SK-N-SH (cell line): ENCODE measurements around the gene CAND1. TPM values are rescaled to one million over a fixed set of nuclear protein-coding genes. Genes with fewer than 3 reads are reported as not detected.

ENCODE experiments used
- CTCF ChIA-PET: fragments of 300-600, 350-600 bp; formaldehyde crosslinking; extraction: SDS; loops from one replicate; lab custom pipeline; 2021; lab: Yijun Ruan, JAX
- POLR2A ChIA-PET: fragments of 350-600 bp; sonication (Branson Sonifier 250); formaldehyde crosslinking; extraction: SDS; loops from one replicate; lab custom pipeline; 2020; ENCODE audit warnings: antibody characterized with exemption, inconsistent platforms; lab: Yijun Ruan, JAX
- DNase-seq: peaks from one replicate; pipeline ENCODE4 v3.0.0; 2012
- H2AFZ ChIP-seq: fragments of 200-600 bp; sonication (generic); 2 replicates; pipeline ENCODE4 v1.8.1; 2016; ENCODE audit warnings: antibody characterized with exemption, mild to moderate bottlenecking, low read depth
- H3F3A ChIP-seq: fragments of 200-600 bp; sonication (generic); replicated peaks from 2 replicates; pipeline ENCODE3; 2016; ENCODE audit warnings: antibody characterized with exemption, mild to moderate bottlenecking; ENCODE audit not compliant: insufficient read depth
- H3K27ac ChIP-seq, 2 experiments: fragments of 200-500 bp in 1 of 2; fragments of 200-600 bp in 1 of 2; sonication (Bioruptor generic) in 1 of 2; sonication (generic), shearing (Covaris generic) in 1 of 2; 2 replicates each; pipeline versions ENCODE4 v1.5.1 to v1.6.1; 2014 to 2016; ENCODE audit warnings: low read depth in 2 of 2, inconsistent platforms in 1 of 2, low read length in 1 of 2, mild to moderate bottlenecking in 1 of 2, mixed read lengths in 1 of 2
- H3K27me3 ChIP-seq: fragments of 200-600 bp; sonication (generic), shearing (Covaris generic); 2 replicates; pipeline ENCODE4 v1.6.1; 2016; ENCODE audit warnings: mixed run types; ENCODE audit not compliant: insufficient read depth
- H3K36me3 ChIP-seq, 2 experiments: fragments of 200-500 bp in 1 of 2; fragments of 200-600 bp in 1 of 2; sonication (Bioruptor generic) in 1 of 2; sonication (generic) in 1 of 2; replicated peaks in 1 of 2; 2 replicates each; pipeline versions ENCODE3 to v1.5.1; 2014 to 2016; ENCODE audit warnings: low read length in 1 of 2, mild to moderate bottlenecking in 1 of 2; ENCODE audit not compliant: insufficient read depth in 2 of 2, control insufficient read depth in 1 of 2
- H3K4me1 ChIP-seq, 2 experiments: fragments of 200-500 bp in 1 of 2; fragments of 200-600 bp in 1 of 2; sonication (Bioruptor generic) in 1 of 2; sonication (generic), shearing (Covaris generic) in 1 of 2; 2 replicates each; pipeline versions ENCODE4 v1.5.1 to v1.6.1; 2014 to 2016; ENCODE audit warnings: low read depth in 1 of 2, low read length in 1 of 2, mixed run types in 1 of 2; ENCODE audit not compliant: insufficient read depth in 2 of 2, control insufficient read depth in 1 of 2
- H3K4me2 ChIP-seq: fragments of 200-600 bp; sonication (generic), shearing (Covaris generic); 2 replicates; pipeline ENCODE4 v1.6.1; 2017; ENCODE audit warnings: mixed run types
- H3K4me3 ChIP-seq, 2 experiments: fragments of 200-500 bp in 1 of 2; fragments of 200-600 bp in 1 of 2; sonication (Bioruptor generic) in 1 of 2; sonication (generic), shearing (Covaris generic) in 1 of 2; 2 replicates each; pipeline versions ENCODE4 v1.5.1 to v1.8.1; 2014 to 2016; ENCODE audit warnings: low read depth in 2 of 2, inconsistent platforms in 1 of 2, low read length in 1 of 2, mild to moderate bottlenecking in 1 of 2, mixed read lengths in 1 of 2, moderate library complexity in 1 of 2
- H3K79me2 ChIP-seq: fragments of 200-600 bp; sonication (generic); 2 replicates; pipeline ENCODE4 v1.8.1; 2017; ENCODE audit warnings: mild to moderate bottlenecking; ENCODE audit not compliant: insufficient read depth
- H3K9ac ChIP-seq: fragments of 200-600 bp; sonication (generic); 2 replicates; pipeline ENCODE4 v1.6.1; 2017; ENCODE audit warnings: mixed run types
- H3K9me2 ChIP-seq: fragments of 200-600 bp; sonication (generic); 2 replicates; pipeline ENCODE4 v1.6.1; 2017; ENCODE audit warnings: mixed run types
- H3K9me3 ChIP-seq: fragments of 200-600 bp; sonication (generic); 2 replicates; pipeline ENCODE4 v1.6.1; 2017; ENCODE audit warnings: mixed run types, mild to moderate bottlenecking, moderate library complexity
- H4K20me1 ChIP-seq: fragments of 200-600 bp; sonication (generic); 2 replicates; pipeline ENCODE4 v1.6.1; 2017; ENCODE audit warnings: mild to moderate bottlenecking, mixed run types; ENCODE audit not compliant: insufficient read depth
- SMC3 ChIP-seq: IDR thresholded peaks from 2 replicates; pipeline ENCODE4 v1.6.1; 2012; ENCODE audit warnings: low read depth, low read length, improper control_type of control experiment
- WGBS: methylation state at CpG from one replicate; pipeline ENCODE4 v1.1.6; 2017; ENCODE audit warnings: low lambda C conversion rate; 5-methylcytosine and 5-hydroxymethylcytosine counted together
- polyA plus RNA-seq, 3 experiments: library from polyadenylated mRNA; depleted of rRNA; stranded (reverse); fragments of >200 nt; gene quantifications; 2 replicates each; pipeline ENCODE4 v1.2.3, GENCODE V29; 2012

The CAND1 gene
- polyA plus RNA-seq, 1 of the 3 experiments (the other 2 are of a cell fraction): 17.4 TPM

- H3K27me3 ChIP-seq: no peaks in the 10 kb centered on the region
Measured at GRCh38 chr12:67367843-67368242, 98.7 kb downstream of the CAND1 start.

More at GRCh38 chr12:67367843-67368242, 98.7 kb downstream of the CAND1 start:
- Histone ChIP-seq H3F3A (no peaks in the 10 kb centered on the region), H3K4me1 (no peaks in the 10 kb centered on the region), H3K9ac (no peak overlapping the region), H3K4me3 (no peak overlapping the region), H4K20me1 (no peaks in the 10 kb centered on the region), H3K9me3 (peaks cover 4% of the 10 kb centered on the region; the same call in 1 of the 2 replicates), H3K27ac (no peak overlapping the region), H3K4me2 (no peak overlapping the region), H2AFZ (no peak overlapping the region), H3K79me2 (no peaks in the 10 kb centered on the region), H3K9me2 (no peaks in the 10 kb centered on the region), H3K36me3 (no peaks in the 10 kb centered on the region)
- CTCF ChIA-PET: interaction anchor here (2.6 kb wide), 1 partner anchor 11 kb away, joined by 14 read pairs; no protein-coding TSS in a partner anchor
- DNase-seq: no peak
- POLR2A ChIA-PET: no interaction called here
- 60% methylated on average over 1 of the region's 1 CpG for WGBS
- TF ChIP-seq SMC3: no peak
